Right lobe of liver (tissue), 4 donors: ENCODE data around the gene ROPN1B.
"Not testable (repeated sequence)": the region's sequence is repeated elsewhere in the genome, so short reads cannot be mapped to it uniquely, and the experiment has no call there.

Source experiments
- POLR2A ChIP-seq: fragments of 450-650 bp; IDR thresholded peaks from one replicate; pipeline ENCODE4 v1.6.1; 2017; ENCODE audit warnings: antibody characterized with exemption, mild to moderate bottlenecking
- TF ChIP-seq, protein P1 (sequence below), 4 donors: fragments of 200-600 bp in 3 of 4; fragments of 450-650 bp in 1 of 4; IDR thresholded peaks; one replicate each; pipeline versions ENCODE4 v1.5.1 to v1.8.0; 2016 to 2022; ENCODE audit warnings: antibody characterized with exemption in 4 of 4, mild to moderate bottlenecking in 2 of 4
- donor health status: DM: no; HTN: no; CAD: no.
- donor health status: DM: no; HTN: no; CAD: no.
- donor health status: DM: no; HTN: yes; CAD: no.

- TF ChIP-seq POLR2A, result not testable (repeated sequence)
- TF ChIP-seq, protein P1, sequence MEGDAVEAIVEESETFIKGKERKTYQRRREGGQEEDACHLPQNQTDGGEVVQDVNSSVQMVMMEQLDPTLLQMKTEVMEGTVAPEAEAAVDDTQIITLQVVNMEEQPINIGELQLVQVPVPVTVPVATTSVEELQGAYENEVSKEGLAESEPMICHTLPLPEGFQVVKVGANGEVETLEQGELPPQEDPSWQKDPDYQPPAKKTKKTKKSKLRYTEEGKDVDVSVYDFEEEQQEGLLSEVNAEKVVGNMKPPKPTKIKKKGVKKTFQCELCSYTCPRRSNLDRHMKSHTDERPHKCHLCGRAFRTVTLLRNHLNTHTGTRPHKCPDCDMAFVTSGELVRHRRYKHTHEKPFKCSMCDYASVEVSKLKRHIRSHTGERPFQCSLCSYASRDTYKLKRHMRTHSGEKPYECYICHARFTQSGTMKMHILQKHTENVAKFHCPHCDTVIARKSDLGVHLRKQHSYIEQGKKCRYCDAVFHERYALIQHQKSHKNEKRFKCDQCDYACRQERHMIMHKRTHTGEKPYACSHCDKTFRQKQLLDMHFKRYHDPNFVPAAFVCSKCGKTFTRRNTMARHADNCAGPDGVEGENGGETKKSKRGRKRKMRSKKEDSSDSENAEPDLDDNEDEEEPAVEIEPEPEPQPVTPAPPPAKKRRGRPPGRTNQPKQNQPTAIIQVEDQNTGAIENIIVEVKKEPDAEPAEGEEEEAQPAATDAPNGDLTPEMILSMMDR (IDR thresholded peaks at IDR 0.05), result not testable (repeated sequence)
Observed at GRCh38 chr3:125951176-125951575, 17.8 kb upstream of the ROPN1B start.
